Measurements from ENCODE around the gene GPR61.

- TF ChIP-seq, protein P1, sequence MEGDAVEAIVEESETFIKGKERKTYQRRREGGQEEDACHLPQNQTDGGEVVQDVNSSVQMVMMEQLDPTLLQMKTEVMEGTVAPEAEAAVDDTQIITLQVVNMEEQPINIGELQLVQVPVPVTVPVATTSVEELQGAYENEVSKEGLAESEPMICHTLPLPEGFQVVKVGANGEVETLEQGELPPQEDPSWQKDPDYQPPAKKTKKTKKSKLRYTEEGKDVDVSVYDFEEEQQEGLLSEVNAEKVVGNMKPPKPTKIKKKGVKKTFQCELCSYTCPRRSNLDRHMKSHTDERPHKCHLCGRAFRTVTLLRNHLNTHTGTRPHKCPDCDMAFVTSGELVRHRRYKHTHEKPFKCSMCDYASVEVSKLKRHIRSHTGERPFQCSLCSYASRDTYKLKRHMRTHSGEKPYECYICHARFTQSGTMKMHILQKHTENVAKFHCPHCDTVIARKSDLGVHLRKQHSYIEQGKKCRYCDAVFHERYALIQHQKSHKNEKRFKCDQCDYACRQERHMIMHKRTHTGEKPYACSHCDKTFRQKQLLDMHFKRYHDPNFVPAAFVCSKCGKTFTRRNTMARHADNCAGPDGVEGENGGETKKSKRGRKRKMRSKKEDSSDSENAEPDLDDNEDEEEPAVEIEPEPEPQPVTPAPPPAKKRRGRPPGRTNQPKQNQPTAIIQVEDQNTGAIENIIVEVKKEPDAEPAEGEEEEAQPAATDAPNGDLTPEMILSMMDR (IDR thresholded peaks at IDR 0.05): no peak
- TF ChIP-seq POLR2A (IDR thresholded peaks at IDR 0.05): no peak
These were observed 4.5 kb downstream of the GPR61 start for GRCh38 chr1:109543988-109544735.

Measured in heart left ventricle (tissue), 13 donors.